Testis (tissue), 3 donors: ENCODE data around the gene FAIM2. TPM values are rescaled to one million over a fixed set of nuclear protein-coding genes. Genes with fewer than 3 reads are reported as not detected.

Source experiments
- DNase-seq: peaks from one replicate; pipeline ENCODE4 v3.0.0-alpha.2; 2019
- H3K27ac ChIP-seq, 2 donors: fragments of 200-600 bp; sonication (generic); one replicate each; pipeline ENCODE4 v1.5.1; 2019
- H3K27me3 ChIP-seq: fragments of 200-600 bp; sonication (generic); one replicate; pipeline ENCODE4 v1.5.1; 2019
- H3K36me3 ChIP-seq: fragments of 200-600 bp; sonication (generic); one replicate; pipeline ENCODE4 v1.5.1; 2017; ENCODE audit warnings: low read depth; ENCODE audit errors: missing control alignments
- H3K4me1 ChIP-seq: fragments of 200-600 bp; sonication (generic); one replicate; pipeline ENCODE4 v1.5.1; 2019
- H3K4me3 ChIP-seq, 2 donors: fragments of 200-600 bp; sonication (generic); one replicate each; pipeline ENCODE4 v1.5.1; 2017 to 2019
- H3K9me3 ChIP-seq: fragments of 200-600 bp; sonication (generic); one replicate; pipeline ENCODE4 v1.5.1; 2017
- POLR2A ChIP-seq: fragments of 450-650 bp; IDR thresholded peaks from one replicate; pipeline ENCODE4 v1.6.1; 2017; ENCODE audit warnings: antibody characterized with exemption, mild to moderate bottlenecking, moderate library complexity
- WGBS, 2 donors: methylation state at CpG; one replicate each; pipeline ENCODE4 v1.1.5; 2018; 5-methylcytosine and 5-hydroxymethylcytosine counted together
- intact Hi-C: fragments of 100-400 bp; cut with DNase I; formaldehyde crosslinking; loops from one replicate; pipeline ENCODE4 v1.15.1; 2023; ENCODE audit warnings: low total_unique reads
- polyA plus RNA-seq: library from polyadenylated mRNA; stranded (reverse); fragments of 350-450 nt; fragmentation: Illumina TruSeq; extraction: RNeasy Lipid Tissue Mini Kit (QIAGEN cat#74804); gene quantifications from one replicate; pipeline ENCODE4 v1.2.3, GENCODE V29; 2014; ENCODE audit warnings: low read depth, low replicate concordance; ENCODE audit not compliant: insufficient read depth
- total RNA-seq, 2 donors: library from RNA; depleted of rRNA; stranded (reverse); fragments of >200 nt; gene quantifications; one replicate each; pipeline ENCODE4 v1.2.3, GENCODE V29; 2016
- TF ChIP-seq, protein P1 (sequence below), 3 experiments: fragments of 450-650 bp in 2 of 3; fragments of 200-600 bp in 1 of 3; sonication (generic) in 1 of 3; IDR thresholded peaks; one replicate each; pipeline ENCODE4 v1.5.1; 2016 to 2019; ENCODE audit warnings: antibody characterized with exemption in 3 of 3, mild to moderate bottlenecking in 2 of 3, moderate library complexity in 1 of 3

The FAIM2 gene
- total and polyA plus RNA-seq, 3 donors from 2014 or later = 14.6 to 67.5 (median 15.3) TPM

GRCh38 chr12:49868952-49869815 lies 34.5 kb downstream of the FAIM2 start:
- peak; percentile 94 for DNase-seq
- H3K36me3 ChIP-seq = no peaks in the 10 kb centered on the region
- intact Hi-C loops = loop anchor here (10.0 kb wide), 2 partner anchors 86 to 196 kb away; partner anchors contain the start of gene AQP2
- TF ChIP-seq, protein P1, sequence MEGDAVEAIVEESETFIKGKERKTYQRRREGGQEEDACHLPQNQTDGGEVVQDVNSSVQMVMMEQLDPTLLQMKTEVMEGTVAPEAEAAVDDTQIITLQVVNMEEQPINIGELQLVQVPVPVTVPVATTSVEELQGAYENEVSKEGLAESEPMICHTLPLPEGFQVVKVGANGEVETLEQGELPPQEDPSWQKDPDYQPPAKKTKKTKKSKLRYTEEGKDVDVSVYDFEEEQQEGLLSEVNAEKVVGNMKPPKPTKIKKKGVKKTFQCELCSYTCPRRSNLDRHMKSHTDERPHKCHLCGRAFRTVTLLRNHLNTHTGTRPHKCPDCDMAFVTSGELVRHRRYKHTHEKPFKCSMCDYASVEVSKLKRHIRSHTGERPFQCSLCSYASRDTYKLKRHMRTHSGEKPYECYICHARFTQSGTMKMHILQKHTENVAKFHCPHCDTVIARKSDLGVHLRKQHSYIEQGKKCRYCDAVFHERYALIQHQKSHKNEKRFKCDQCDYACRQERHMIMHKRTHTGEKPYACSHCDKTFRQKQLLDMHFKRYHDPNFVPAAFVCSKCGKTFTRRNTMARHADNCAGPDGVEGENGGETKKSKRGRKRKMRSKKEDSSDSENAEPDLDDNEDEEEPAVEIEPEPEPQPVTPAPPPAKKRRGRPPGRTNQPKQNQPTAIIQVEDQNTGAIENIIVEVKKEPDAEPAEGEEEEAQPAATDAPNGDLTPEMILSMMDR (IDR thresholded peaks at IDR 0.05) = no peak
- TF ChIP-seq POLR2A = no peak
- WGBS, 2 donors = 31 to 32% methylated on average over 6 to 16 of the region's 16 CpGs
- H3K4me1 ChIP-seq = peaks cover 30% of the 10 kb centered on the region
- H3K27me3 ChIP-seq = no peaks in the 10 kb centered on the region
- no peak overlapping the region for H3K4me3 ChIP-seq
- H3K27ac ChIP-seq = peak overlapping the region; percentile 66 to 74
- no peaks in the 10 kb centered on the region for H3K9me3 ChIP-seq

DNA sequence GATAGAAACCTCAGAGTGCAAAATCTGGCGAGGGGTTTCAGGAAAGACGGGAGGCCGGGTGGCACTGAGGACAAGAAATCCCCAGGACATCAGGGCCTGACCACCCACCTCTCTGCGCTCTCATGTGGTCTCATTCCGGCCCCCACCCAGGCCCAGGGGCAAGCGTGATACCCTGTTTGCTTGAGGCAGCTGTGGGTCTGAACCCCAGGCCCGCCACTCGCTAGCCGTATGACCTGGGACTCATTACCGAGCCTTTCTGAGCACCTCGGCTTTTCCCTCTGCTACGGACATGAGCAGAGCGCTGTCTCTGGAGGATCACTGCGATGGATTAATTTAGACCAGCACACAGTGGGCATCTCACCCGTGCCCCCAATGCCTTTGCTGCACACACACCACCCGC lies 35.3 kb downstream of the FAIM2 start:
- H3K4me3 ChIP-seq = no peak overlapping the region
- H3K27ac ChIP-seq = peak overlapping the region; percentile 39 to 66
- peaks cover 33% of the 10 kb centered on the region for H3K4me1 ChIP-seq
- H3K27me3 ChIP-seq = no peaks in the 10 kb centered on the region
- DNase-seq = peak; percentile 29
- 54 to 65% methylated on average over 16 of the region's 16 CpGs for WGBS, 2 donors
- no peak for TF ChIP-seq POLR2A
- TF ChIP-seq, protein P1 (IDR thresholded peaks at IDR 0.05) = no peak
- no peaks in the 10 kb centered on the region for H3K9me3 ChIP-seq
- no peaks in the 10 kb centered on the region for H3K36me3 ChIP-seq
- intact Hi-C loops = loop anchor here (10.0 kb wide), 2 partner anchors 86 to 196 kb away; partner anchors contain the start of gene AQP2

GRCh38 chr12:49867570-49868341 lies 35.9 kb downstream of the FAIM2 start:
- no peak for TF ChIP-seq POLR2A
- TF ChIP-seq, protein P1 (IDR thresholded peaks at IDR 0.05) = no peak
- 47 to 59% methylated on average over 6 to 11 of the region's 11 CpGs for WGBS, 2 donors
- intact Hi-C loops = loop anchor here (10.0 kb wide), 2 partner anchors 87 to 197 kb away; partner anchors contain the start of gene AQP2
- Histone ChIP-seq H3K4me1 (peaks cover 38% of the 10 kb centered on the region), H3K36me3 (no peaks in the 10 kb centered on the region), H3K4me3 (no peak overlapping the region), H3K9me3 (no peaks in the 10 kb centered on the region), H3K27me3 (no peaks in the 10 kb centered on the region), H3K27ac (peak overlapping the region in 1 of 2 donors; percentile 39)
- DNase-seq = peak; percentile 53

GRCh38 chr12:49866859-49867569 lies 36.7 kb downstream of the FAIM2 start:
- Histone ChIP-seq H3K9me3 (no peaks in the 10 kb centered on the region), H3K27me3 (no peaks in the 10 kb centered on the region), H3K4me1 (peaks cover 38% of the 10 kb centered on the region), H3K36me3 (no peaks in the 10 kb centered on the region), H3K27ac (no peak overlapping the region), H3K4me3 (no peak overlapping the region)
- intact Hi-C loops = loop anchor here (10.0 kb wide), 2 partner anchors 88 to 198 kb away; partner anchors contain the start of gene AQP2
- DNase-seq = peak; percentile 88
- 43 to 49% methylated on average over 18 to 19 of the region's 19 CpGs for WGBS, 2 donors
- TF ChIP-seq, protein P1 (IDR thresholded peaks at IDR 0.05) = peak; percentile 90 to 98 (median 92)
- TF ChIP-seq POLR2A = no peak
